GM19324 (cell line): Measurements from ENCODE around the gene PBOV1.

Experiments used
- ATAC-seq: cut with Tn5 transposase; IDR thresholded peaks from one replicate; pipeline ENCODE4 v1.9.1; 2021; ENCODE audit warnings: mild to moderate bottlenecking, moderate library complexity; ENCODE audit not compliant: unreplicated experiment, low FRiP score

PBOV1 gene

GRCh38 chr6:138206862-138207261 lies 11.4 kb downstream of the PBOV1 start:
- ATAC-seq: no peak

GRCh38 chr6:138205437-138206094 lies 12.7 kb downstream of the PBOV1 start:
- no peak for ATAC-seq

GRCh38 chr6:138204792-138205384 lies 13.4 kb downstream of the PBOV1 start:
- ATAC-seq: no peak

- ATAC-seq: no peak
These were observed 14.0 kb downstream of the PBOV1 start for GRCh38 chr6:138204303-138204702.

- ATAC-seq: no peak
These were observed 15.0 kb downstream of the PBOV1 start for GRCh38 chr6:138203315-138203714.

- ATAC-seq: no peak
These were observed 16.5 kb downstream of the PBOV1 start for GRCh38 chr6:138201836-138202235.

GRCh38 chr6:138198430-138199091 lies 19.7 kb downstream of the PBOV1 start:
- ATAC-seq: no peak

GRCh38 chr6:138197570-138197969 lies 20.7 kb downstream of the PBOV1 start:
- no peak for ATAC-seq

- no peak for ATAC-seq
These were observed 22.1 kb downstream of the PBOV1 start for GRCh38 chr6:138196122-138196738.

- ATAC-seq: no peak
These were observed 24.0 kb downstream of the PBOV1 start for GRCh38 chr6:138194287-138194686.

GRCh38 chr6:138188278-138188941 lies 29.9 kb downstream of the PBOV1 start:
- no peak for ATAC-seq

- ATAC-seq: no peak
These were observed 31.1 kb downstream of the PBOV1 start for GRCh38 chr6:138187156-138187555.

GRCh38 chr6:138184230-138184629 lies 34.1 kb downstream of the PBOV1 start:
- no peak for ATAC-seq

GRCh38 chr6:138183790-138184134 lies 34.5 kb downstream of the PBOV1 start:
- ATAC-seq: no peak

GRCh38 chr6:138182939-138183789 lies 35.1 kb downstream of the PBOV1 start:
- ATAC-seq: no peak

- ATAC-seq: no peak
These were observed 41.5 kb downstream of the PBOV1 start for GRCh38 chr6:138176652-138177232.

GRCh38 chr6:138175596-138175995 lies 42.7 kb downstream of the PBOV1 start:
- no peak for ATAC-seq
